ENCODE data around the gene CWC15. TPM values are rescaled to one million over a fixed set of nuclear protein-coding genes. Genes with fewer than 3 reads are reported as not detected.
A peak's percentile ranks its signal among the peaks of the same experiment; 100 is the strongest.
"Not testable (repeated sequence)": the region's sequence is repeated elsewhere in the genome, so short reads cannot be mapped to it uniquely, and the experiment has no call there.

CWC15 gene
- polyA plus RNA-seq: 29.8 to 56.3 TPM (median 35.3 TPM) in 3 replicates
- 80.3 TPM for polyA plus RNA-seq (2011; ENCODE audit: low read depth)
- polyA plus RNA-seq (2011; cell fraction: cytosol; rRNA removed): 29.5 and 40.1 TPM in 2 replicates
- polyA plus RNA-seq (2011; cell fraction: nucleus; rRNA removed): 17.1 and 30.3 TPM in 2 replicates
- polyA plus RNA-seq (2012; ENCODE audit: low replicate concordance): 51.5 and 57.5 TPM in 2 replicates
- 1.2 to 10.9 TPM (median 7.0 TPM) in 3 replicates for polyA minus RNA-seq
- 15.0 TPM for polyA minus RNA-seq (2011; cell fraction: cytosol; rRNA and poly(A)+ RNA removed)
- 4.5 and 6.8 TPM in 2 replicates for polyA minus RNA-seq (2011; cell fraction: nucleus; rRNA and poly(A)+ RNA removed)

DNA sequence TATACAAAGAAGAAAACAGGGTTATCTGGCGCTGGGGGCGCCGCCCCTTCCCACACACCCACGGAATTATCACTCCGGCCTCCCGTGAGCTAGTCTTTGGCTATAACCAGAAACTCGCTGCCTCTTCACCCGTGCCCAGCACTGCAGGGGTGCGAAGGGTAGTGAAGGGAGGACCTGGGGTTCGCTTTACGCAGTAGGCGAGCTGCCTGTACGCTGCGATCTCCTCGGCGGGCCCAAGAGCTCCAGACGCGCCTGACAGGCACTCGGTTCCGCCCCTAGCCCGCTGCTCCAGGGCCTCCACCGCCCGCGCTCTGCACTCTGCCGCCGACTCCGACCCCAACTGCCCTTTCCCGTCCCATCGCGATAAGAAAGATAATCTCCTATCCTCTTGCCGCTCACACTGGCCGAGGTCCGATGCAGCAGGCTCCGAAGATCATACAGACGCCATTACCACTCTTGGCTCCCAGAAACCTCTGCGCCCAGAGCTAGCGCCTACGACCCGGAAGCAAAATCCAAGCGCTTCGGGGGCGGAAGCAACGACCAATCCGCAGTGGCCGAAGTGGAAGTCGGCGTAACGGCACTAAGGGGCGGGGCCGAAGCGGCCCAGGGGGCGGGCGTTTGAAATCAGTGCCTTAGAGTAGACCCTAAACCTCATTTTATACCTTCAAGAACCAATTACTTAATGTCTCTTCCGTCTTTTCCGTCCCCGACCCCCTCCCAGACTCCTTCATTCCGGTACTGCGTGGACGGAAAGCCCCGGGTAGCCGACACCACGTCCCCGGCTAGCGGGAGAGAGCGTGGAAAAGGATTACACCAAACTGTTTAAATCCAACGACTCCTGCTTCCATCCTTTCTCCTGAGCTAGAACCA, at the start of gene CWC15, which contains the start of gene KDM4D:
TSS of gene CWC15 (minus strand) at position 458 of the 870 bp plus-strand sequence. CDS start 1,371 bp downstream, outside the sequence.
TSS of gene KDM4D (plus strand) at position 611 of the 870 bp plus-strand sequence. CDS start 23,664 bp downstream, outside the sequence.
- peak; percentile 76 for FAIRE-seq
- Histone ChIP-seq H3K27ac (ENCODE audit: control insufficient read depth, insufficient read depth, low read length) (peak within 1 kb of the TSS; percentile 85), H3K9me1 (ENCODE audit: control insufficient read depth, extremely low read depth, insufficient read depth, low read length) (no peaks in the 10 kb centered on the region), H3K9ac (ENCODE audit: control insufficient read depth, extremely low read depth, insufficient read depth, low read length) (peak within 1 kb of the TSS; percentile 93), H3K27me3 (ENCODE audit: control insufficient read depth, extremely low read depth, insufficient read depth, low read length) (no peaks in the 10 kb centered on the region), H3K4me2 (ENCODE audit: control insufficient read depth, extremely low read depth, insufficient read depth, low read depth, low read length) (peak within 1 kb of the TSS; percentile 83), H3K9me3 (ENCODE audit: control insufficient read depth, low read depth, low read length) (no peaks in the 10 kb centered on the region), H4K20me1 (ENCODE audit: control insufficient read depth, extremely low read depth, insufficient read depth, low read length) (no peaks in the 10 kb centered on the region), H3K36me3 (ENCODE audit: control insufficient read depth in 2 of 2, extremely low read depth in 1 of 2, insufficient read depth in 2 of 2, low read length in 2 of 2) (peaks cover 5 to 11% of the 10 kb centered on the region in 2 experiments), H2AFZ (ENCODE audit: control insufficient read depth, low read length) (peak within 1 kb of the TSS; percentile 99), H3K4me3 (ENCODE audit: control insufficient read depth in 2 of 3, extremely low read depth in 1 of 3, insufficient read depth in 2 of 3, low read depth in 1 of 3, low read length in 3 of 3) (peak within 1 kb of the TSS; percentile 91 to 97 (median 91)), H3K79me2 (ENCODE audit: control insufficient read depth, insufficient read depth, low read length) (peaks cover 18% of the 10 kb centered on the region), H3K4me1 (ENCODE audit: control insufficient read depth, extremely low read depth, insufficient read depth, low read length) (peaks cover 5% of the 10 kb centered on the region)
- dilution Hi-C loops (cut with MboI; ENCODE audit: extremely low pct_ligation_motif_present, low sequenced_read_pairs): no loop called here
- no peak for TF ChIP-seq EZH2 (IDR thresholded peaks at IDR 0.05; ENCODE audit: low read length)
- TF ChIP-seq, protein P1, sequence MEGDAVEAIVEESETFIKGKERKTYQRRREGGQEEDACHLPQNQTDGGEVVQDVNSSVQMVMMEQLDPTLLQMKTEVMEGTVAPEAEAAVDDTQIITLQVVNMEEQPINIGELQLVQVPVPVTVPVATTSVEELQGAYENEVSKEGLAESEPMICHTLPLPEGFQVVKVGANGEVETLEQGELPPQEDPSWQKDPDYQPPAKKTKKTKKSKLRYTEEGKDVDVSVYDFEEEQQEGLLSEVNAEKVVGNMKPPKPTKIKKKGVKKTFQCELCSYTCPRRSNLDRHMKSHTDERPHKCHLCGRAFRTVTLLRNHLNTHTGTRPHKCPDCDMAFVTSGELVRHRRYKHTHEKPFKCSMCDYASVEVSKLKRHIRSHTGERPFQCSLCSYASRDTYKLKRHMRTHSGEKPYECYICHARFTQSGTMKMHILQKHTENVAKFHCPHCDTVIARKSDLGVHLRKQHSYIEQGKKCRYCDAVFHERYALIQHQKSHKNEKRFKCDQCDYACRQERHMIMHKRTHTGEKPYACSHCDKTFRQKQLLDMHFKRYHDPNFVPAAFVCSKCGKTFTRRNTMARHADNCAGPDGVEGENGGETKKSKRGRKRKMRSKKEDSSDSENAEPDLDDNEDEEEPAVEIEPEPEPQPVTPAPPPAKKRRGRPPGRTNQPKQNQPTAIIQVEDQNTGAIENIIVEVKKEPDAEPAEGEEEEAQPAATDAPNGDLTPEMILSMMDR (optimal IDR thresholded peaks at IDR 0.05 in 1 of 3, IDR thresholded peaks at IDR 0.05 in 1 of 3, conservative IDR thresholded peaks at IDR 0.05 in 1 of 3; ENCODE audit: extremely low read depth in 1 of 3, insufficient read depth in 2 of 3, low read length in 3 of 3): no peak
- peak; percentile 23 for DNase-seq (ENCODE audit: low read depth, low spot score)

DNA sequence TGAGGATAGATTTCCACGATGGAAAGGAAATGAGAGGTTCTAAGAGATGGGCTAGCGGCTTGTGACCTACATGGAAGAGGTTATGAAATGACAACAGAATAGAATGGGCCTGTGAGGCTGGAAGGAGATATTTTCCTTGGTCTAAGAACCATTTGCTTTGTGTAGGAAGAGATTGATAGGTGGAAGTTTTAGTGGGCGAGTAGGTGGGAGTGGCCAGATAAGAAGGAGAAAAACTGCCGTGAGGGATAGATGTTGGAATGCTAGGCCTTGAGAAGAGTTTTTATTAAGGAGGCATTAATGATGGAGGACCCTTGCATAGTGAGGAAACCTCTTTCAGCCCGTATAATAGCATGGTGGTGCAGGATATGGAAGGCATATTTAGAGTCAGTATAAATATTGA, 48.1 kb upstream of the CWC15 start:
- H3K9me3 ChIP-seq (ENCODE audit: control insufficient read depth, low read depth, low read length); H3K9me1 ChIP-seq (ENCODE audit: control insufficient read depth, extremely low read depth, insufficient read depth, low read length); H3K79me2 ChIP-seq (ENCODE audit: control insufficient read depth, insufficient read depth, low read length); H3K9ac ChIP-seq (ENCODE audit: control insufficient read depth, extremely low read depth, insufficient read depth, low read length); FAIRE-seq; H3K27me3 ChIP-seq (ENCODE audit: control insufficient read depth, extremely low read depth, insufficient read depth, low read length); H3K4me3 ChIP-seq (ENCODE audit: control insufficient read depth in 2 of 3, extremely low read depth in 1 of 3, insufficient read depth in 2 of 3, low read depth in 1 of 3, low read length in 3 of 3); DNase-seq (ENCODE audit: low read depth, low spot score); H3K27ac ChIP-seq (ENCODE audit: control insufficient read depth, insufficient read depth, low read length); H3K4me2 ChIP-seq (ENCODE audit: control insufficient read depth, extremely low read depth, insufficient read depth, low read depth, low read length); H3K4me1 ChIP-seq (ENCODE audit: control insufficient read depth, extremely low read depth, insufficient read depth, low read length); H4K20me1 ChIP-seq (ENCODE audit: control insufficient read depth, extremely low read depth, insufficient read depth, low read length); H2AFZ ChIP-seq (ENCODE audit: control insufficient read depth, low read length); dilution Hi-C loops (cut with MboI; ENCODE audit: extremely low pct_ligation_motif_present, low sequenced_read_pairs); H3K36me3 ChIP-seq (ENCODE audit: control insufficient read depth in 2 of 2, extremely low read depth in 1 of 2, insufficient read depth in 2 of 2, low read length in 2 of 2): not testable (repeated sequence)
